Measurements from ENCODE around the gene SUSD1.

Gene SUSD1

GRCh38 chr9:112069318-112070169 lies 105.6 kb downstream of the SUSD1 start:
- DNase-seq (ENCODE audit: low read depth, low spot score): no peak

- DNase-seq (ENCODE audit: low read depth, low spot score): peak; percentile 80
Measured at GRCh38 chr9:112065806-112066606, 109.1 kb downstream of the SUSD1 start.

- no peak for DNase-seq (ENCODE audit: low read depth, low spot score)
Measured at GRCh38 chr9:112064871-112065270, 110.2 kb downstream of the SUSD1 start.

GRCh38 chr9:112063586-112063985 lies 111.5 kb downstream of the SUSD1 start:
- no peak for DNase-seq (ENCODE audit: low read depth, low spot score)

- DNase-seq (ENCODE audit: low read depth, low spot score): no peak
Measured at GRCh38 chr9:112063151-112063550, 111.9 kb downstream of the SUSD1 start.

- no peak for DNase-seq (ENCODE audit: low read depth, low spot score)
Measured at GRCh38 chr9:112061152-112061740, 113.9 kb downstream of the SUSD1 start.

- no peak for DNase-seq (ENCODE audit: low read depth, low spot score)
Measured at GRCh38 chr9:112059966-112060320, 115.2 kb downstream of the SUSD1 start.

GRCh38 chr9:112059145-112059965 lies 115.7 kb downstream of the SUSD1 start:
- no peak for DNase-seq (ENCODE audit: low read depth, low spot score)

- DNase-seq (ENCODE audit: low read depth, low spot score): no peak
Measured at GRCh38 chr9:112056996-112057395, 118.1 kb downstream of the SUSD1 start.

GRCh38 chr9:112054916-112055315 lies 120.2 kb downstream of the SUSD1 start:
- DNase-seq (ENCODE audit: low read depth, low spot score): no peak

GRCh38 chr9:112051812-112052211 lies 123.3 kb downstream of the SUSD1 start:
- DNase-seq (ENCODE audit: low read depth, low spot score): no peak

GRCh38 chr9:112050544-112051475 lies 124.3 kb downstream of the SUSD1 start:
- DNase-seq (ENCODE audit: low read depth, low spot score): peak; percentile 82

GRCh38 chr9:112049811-112050516 lies 125.1 kb downstream of the SUSD1 start:
- no peak for DNase-seq (ENCODE audit: low read depth, low spot score)

GRCh38 chr9:112048924-112049691 lies 126.0 kb downstream of the SUSD1 start:
- no peak for DNase-seq (ENCODE audit: low read depth, low spot score)

GRCh38 chr9:112047538-112048066 lies 127.5 kb downstream of the SUSD1 start:
- DNase-seq (ENCODE audit: low read depth, low spot score): no peak

GRCh38 chr9:112046181-112046580 lies 128.9 kb downstream of the SUSD1 start:
- DNase-seq (ENCODE audit: low read depth, low spot score): no peak

- no peak for DNase-seq (ENCODE audit: low read depth, low spot score)
Measured at GRCh38 chr9:112044881-112045280, 130.2 kb downstream of the SUSD1 start.

- DNase-seq (ENCODE audit: low read depth, low spot score): no peak
Measured at GRCh38 chr9:112044186-112044585, 130.9 kb downstream of the SUSD1 start.

- DNase-seq (ENCODE audit: low read depth, low spot score): no peak
Measured at GRCh38 chr9:112043423-112043822, 131.7 kb downstream of the SUSD1 start.

Measured in ELF-1 (cell line).